ENCODE results near the gene ACKR1.
A peak's percentile ranks its signal among the peaks of the same experiment; 100 is the strongest.

The ACKR1 gene

GRCh38 chr1:159204161-159205141 lies at the start of gene ACKR1:
TSS of gene ACKR1 (plus strand) at chr1:159204875. CDS start at chr1:159204960, 85 bp downstream.
- no peak for DNase-seq

GRCh38 chr1:159161001-159161718 lies 43.5 kb upstream of the ACKR1 start:
- peak; percentile 39 for DNase-seq

DNA sequence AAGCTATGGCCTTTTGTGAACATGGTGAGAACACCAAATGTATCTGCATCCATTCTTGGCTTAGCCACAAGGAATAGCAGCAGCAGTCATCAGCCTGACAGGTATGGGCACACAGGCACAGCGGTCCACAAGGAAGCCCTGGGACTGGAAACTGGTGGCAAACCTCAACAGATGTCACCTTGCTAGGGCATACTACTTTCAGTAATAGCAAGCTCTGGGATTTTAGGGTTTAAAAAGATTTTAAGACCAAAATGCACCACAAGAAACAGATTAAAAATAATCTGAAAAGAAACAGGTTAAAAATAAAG lies 43.0 kb upstream of the ACKR1 start:
- no peak for DNase-seq

GRCh38 chr1:159162516-159163265 lies 42.0 kb upstream of the ACKR1 start:
- no peak for DNase-seq

GRCh38 chr1:159163614-159164228 lies 41.0 kb upstream of the ACKR1 start:
- DNase-seq: no peak

GRCh38 chr1:159168043-159168442 lies 36.6 kb upstream of the ACKR1 start:
- DNase-seq: no peak

DNA sequence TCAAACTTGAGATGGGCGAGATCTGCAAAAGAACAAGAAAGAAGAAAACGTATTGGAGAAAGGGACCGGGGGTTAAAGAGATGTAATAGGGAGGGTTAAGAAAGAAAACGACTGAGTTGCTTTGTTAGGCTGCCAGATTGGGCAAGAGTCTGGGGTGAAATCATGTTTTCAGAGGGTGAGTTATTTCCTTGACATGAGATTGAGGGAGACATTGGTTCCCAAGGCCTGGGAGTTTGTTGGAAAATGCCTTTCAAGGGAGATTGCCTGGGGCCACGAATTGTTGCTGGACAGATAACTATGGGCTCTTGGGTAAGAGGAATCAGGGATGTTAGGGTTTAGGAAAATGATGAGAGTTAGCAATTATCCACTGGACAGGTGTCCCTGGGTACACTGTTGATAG lies 34.0 kb upstream of the ACKR1 start:
- DNase-seq: no peak

GRCh38 chr1:159171254-159171687 lies 33.4 kb upstream of the ACKR1 start, which contains the start of gene CADM3:
TSS of gene CADM3 (plus strand) at chr1:159171615. CDS start at chr1:159171766, 151 bp downstream.
- DNase-seq: no peak

GRCh38 chr1:159171688-159172501 lies 32.8 kb upstream of the ACKR1 start:
- DNase-seq: no peak

- no peak for DNase-seq
These were observed 31.9 kb upstream of the ACKR1 start for GRCh38 chr1:159172614-159173291.

- no peak for DNase-seq
These were observed 31.4 kb upstream of the ACKR1 start for GRCh38 chr1:159173320-159173719.

DNA sequence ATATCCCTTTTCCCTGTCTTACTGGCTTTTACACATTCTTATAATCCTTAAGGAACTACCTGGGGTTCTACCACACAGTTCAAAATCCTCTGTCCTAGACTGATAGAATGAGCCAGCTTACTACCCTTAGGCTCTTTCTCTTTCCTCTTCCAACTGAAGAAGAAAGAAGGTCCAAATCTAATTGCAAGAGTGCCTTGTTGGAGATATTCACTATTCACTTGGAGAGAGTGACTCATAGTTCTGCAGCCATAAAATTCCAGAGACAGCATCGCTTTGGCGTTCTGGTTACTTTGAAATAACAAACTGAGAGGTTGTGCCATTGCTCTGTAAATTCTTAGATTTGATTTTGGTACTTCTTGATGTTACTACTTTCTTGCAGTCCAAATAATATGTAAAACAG lies 29.1 kb upstream of the ACKR1 start:
- no peak for DNase-seq

DNA sequence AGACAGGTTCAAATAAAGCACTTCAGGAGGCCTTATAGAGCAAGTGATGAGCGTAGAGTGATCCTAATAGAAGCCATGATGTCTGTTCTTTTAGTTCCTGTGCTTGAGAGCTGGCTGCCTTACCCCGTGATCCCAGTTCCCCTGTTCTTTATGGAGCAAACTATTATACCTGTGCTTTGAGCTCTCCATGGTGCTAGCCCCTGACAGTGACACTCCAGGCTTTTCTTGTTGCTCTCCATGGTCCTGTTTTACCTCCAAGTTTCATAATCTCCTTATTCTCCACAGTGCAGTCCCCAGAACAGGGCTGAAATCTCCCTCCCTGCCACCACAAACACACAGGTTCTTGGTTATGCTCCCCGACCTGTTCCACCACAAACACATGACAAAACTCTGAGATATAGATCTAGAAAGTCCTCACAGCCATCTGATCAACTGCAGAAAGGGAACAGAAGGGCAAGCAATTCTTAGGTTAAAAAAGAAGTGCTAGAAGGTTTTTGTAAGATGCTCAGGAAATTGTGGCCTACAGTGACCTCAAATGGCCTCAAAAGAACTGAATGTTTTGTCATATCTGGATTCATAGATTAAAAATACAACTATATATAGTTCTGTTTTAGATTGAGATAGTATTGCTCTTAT lies 27.3 kb upstream of the ACKR1 start:
- DNase-seq: no peak

- no peak for DNase-seq
These were observed 24.8 kb upstream of the ACKR1 start for GRCh38 chr1:159179906-159180305.

DNA sequence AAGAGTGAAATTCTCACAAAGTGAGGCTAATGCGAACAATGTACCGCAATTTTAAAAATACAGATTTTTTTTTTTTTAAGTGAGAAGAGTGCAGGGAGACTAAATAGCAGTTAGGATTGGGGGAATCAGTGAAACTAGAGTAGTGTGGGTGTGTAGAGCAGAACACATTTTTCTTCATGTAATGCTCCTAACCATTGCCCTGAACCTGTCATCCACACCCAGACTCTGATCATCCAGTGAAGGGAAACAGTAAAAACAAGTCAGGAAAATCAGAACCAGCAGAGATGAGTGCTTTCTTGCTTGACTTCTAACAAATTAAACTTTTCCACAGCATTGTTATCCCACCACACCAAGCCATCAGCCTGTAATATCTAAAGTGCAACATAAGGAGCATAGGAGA lies 24.2 kb upstream of the ACKR1 start:
- DNase-seq: no peak

DNA sequence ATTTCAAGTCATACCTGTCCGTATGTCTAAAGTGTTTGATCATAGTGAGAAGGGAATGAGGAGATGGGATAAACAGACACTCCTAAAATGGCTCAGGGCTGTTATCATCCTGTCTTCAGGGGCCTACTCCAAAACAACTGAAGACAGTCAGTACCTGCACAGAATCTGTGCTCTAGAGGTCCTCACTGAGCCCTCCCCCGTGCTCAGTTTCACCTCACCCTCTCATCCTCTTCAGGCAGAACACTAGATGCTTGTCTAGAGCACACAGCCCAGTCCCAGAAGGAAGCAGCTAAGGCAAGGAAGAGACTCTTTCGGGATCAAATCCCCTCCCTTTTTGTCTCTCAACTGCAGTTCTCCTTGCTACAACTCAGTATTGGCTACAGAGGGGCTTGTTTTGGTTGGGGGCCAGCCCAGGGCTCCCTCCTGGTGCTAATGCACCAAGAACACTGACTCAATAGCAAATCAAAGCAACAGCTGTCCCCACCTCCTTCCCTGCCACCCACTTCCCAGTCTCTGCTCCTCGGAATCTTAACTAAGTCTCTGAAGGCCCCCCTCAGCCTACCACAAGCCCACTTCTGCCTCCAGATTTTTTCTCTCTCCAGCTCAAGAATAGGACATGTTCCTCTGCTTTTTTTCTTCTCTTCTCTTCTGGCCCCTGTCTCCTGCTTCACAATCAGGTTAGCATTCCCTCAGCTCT lies 23.2 kb upstream of the ACKR1 start:
- no peak for DNase-seq

GRCh38 chr1:159184201-159184600 lies 20.5 kb upstream of the ACKR1 start:
- no peak for DNase-seq

- DNase-seq: no peak
These were observed 19.6 kb upstream of the ACKR1 start for GRCh38 chr1:159185121-159185520.

- DNase-seq: no peak
These were observed 17.6 kb upstream of the ACKR1 start for GRCh38 chr1:159187033-159187432.

Measured in NCI-H2107 (cell line).